Fibroblast of mammary gland (primary cell): ENCODE measurements around the gene TMUB1.

Experiments used
- DNase-seq: peaks from one replicate; pipeline ENCODE4 v3.0.0-alpha.2; 2010; ENCODE audit warnings: low read depth
- H3K4me3 ChIP-seq: 2 replicates; pipeline ENCODE4 v1.5.1; 2011; ENCODE audit warnings: low read depth, mild to moderate bottlenecking, low read length, moderate library complexity; ENCODE audit not compliant: control insufficient read depth
- CTCF ChIP-seq: conservative IDR thresholded peaks from 2 replicates; pipeline ENCODE4 v1.5.1; 2011; ENCODE audit warnings: low read depth, low read length, inconsistent platforms; ENCODE audit not compliant: control insufficient read depth, insufficient read depth

The TMUB1 gene

GRCh38 chr7:151066273-151066974 lies 16.9 kb downstream of the TMUB1 start:
- TF ChIP-seq CTCF = no peak
- no peak overlapping the region for H3K4me3 ChIP-seq
- no peak for DNase-seq

- H3K4me3 ChIP-seq = no peak overlapping the region
- DNase-seq = no peak
- no peak for TF ChIP-seq CTCF
Observed at GRCh38 chr7:151065516-151065915, 17.8 kb downstream of the TMUB1 start.

GRCh38 chr7:151064993-151065392 lies 18.3 kb downstream of the TMUB1 start:
- DNase-seq = no peak
- no peak overlapping the region for H3K4me3 ChIP-seq
- TF ChIP-seq CTCF = no peak

GRCh38 chr7:151064454-151064853 lies 18.8 kb downstream of the TMUB1 start:
- H3K4me3 ChIP-seq = no peak overlapping the region
- TF ChIP-seq CTCF = no peak
- no peak for DNase-seq

- no peak overlapping the region for H3K4me3 ChIP-seq
- peak; percentile 77 for DNase-seq
- no peak for TF ChIP-seq CTCF
Observed at GRCh38 chr7:151063212-151063561, 20.1 kb downstream of the TMUB1 start.

- no peak for TF ChIP-seq CTCF
- peak; percentile 75 for DNase-seq
- H3K4me3 ChIP-seq = peak overlapping the region; percentile 34
Observed at GRCh38 chr7:151062399-151063211, 20.7 kb downstream of the TMUB1 start.
